Dermis blood vessel endothelial cell (primary cell): ENCODE measurements around the gene JKAMP. TPM values are rescaled to one million over a fixed set of nuclear protein-coding genes. Genes with fewer than 3 reads are reported as not detected.

Experiments
- DNase-seq: peaks from one replicate; pipeline ENCODE4 v3.0.0; 2010
- total RNA-seq: library from RNA; depleted of rRNA; stranded (reverse); fragments of >200 nt; gene quantifications from 2 replicates; pipeline ENCODE4 v1.2.3, GENCODE V29; 2014

JKAMP gene
- total RNA-seq, 1 donor from 2014 or later: 78.1 TPM

DNA sequence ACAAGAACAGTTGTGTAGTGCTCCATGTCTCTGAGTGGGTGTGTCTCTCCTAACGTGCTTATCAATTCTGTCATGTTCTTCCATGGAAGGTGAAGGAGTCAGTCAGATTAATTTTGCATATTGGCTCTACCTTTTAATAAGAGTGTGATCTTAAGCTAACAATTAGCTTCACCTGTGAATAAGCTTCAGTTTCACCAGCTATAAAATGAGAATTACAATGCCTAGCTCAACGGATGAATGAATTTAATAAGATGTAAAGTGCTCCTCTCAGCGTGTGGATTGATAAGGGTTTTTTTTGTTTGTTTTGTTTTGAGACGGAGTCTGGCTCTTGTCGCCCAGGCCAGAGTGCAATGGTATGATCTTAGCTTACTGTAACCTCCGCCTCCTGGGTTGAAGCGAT lies 59.6 kb downstream of the JKAMP start:
- DNase-seq: no peak

DNA sequence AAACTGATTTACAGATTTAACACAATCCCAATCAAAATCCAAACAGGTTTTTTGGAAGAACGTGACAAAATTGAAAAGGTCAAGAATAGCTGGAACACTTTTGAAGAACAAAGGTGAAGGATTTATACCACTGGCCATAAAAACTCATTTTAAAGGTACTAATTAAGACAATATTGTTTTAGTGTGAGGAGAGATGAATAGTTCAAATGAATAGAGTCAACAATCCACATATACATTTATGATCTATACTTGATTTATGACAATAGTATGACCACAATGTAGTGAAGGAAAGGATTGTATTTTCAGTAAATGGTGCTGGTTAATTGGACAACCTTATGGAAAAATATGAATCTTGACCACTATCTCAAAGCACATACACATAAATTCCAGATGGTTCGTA lies 63.0 kb downstream of the JKAMP start:
- no peak for DNase-seq

Other genes starting within 250 kb of the JKAMP start
- gene GPR135, start 19.1 kb upstream of the JKAMP start, total RNA-seq: 0.47 and 0.68 TPM in 2 replicates
- 16.6 and 41.4 TPM in 2 replicates for gene L3HYPDH, start 109 bp upstream of the JKAMP start, total RNA-seq
- not detected in 2 replicates for gene CCDC175, start 92.3 kb downstream of the JKAMP start, total RNA-seq